Measurements from ENCODE around the gene UQCR11. TPM values are rescaled to one million over a fixed set of nuclear protein-coding genes. Genes with fewer than 3 reads are reported as not detected.

UQCR11 gene
- total RNA-seq, 2 experiments from 2014 or later = 231 TPM

GRCh38 chr19:1554968-1555367, 50.3 kb downstream of the UQCR11 start:
- Mint-ChIP-seq H3K27me3 (no peaks in the 10 kb centered on the region), H3K4me3 (no peak overlapping the region), H3K27ac (no peak overlapping the region), H3K9me3 (no peaks in the 10 kb centered on the region), H3K4me1 (ENCODE audit: low read depth) (no peaks in the 10 kb centered on the region), H3K36me3 (ENCODE audit: low read depth) (no peaks in the 10 kb centered on the region)
- intact Hi-C loops (cut with micrococcal nuclease) = no loop called here
- ChIA-PET POLR2A (no interaction called here), CTCF (interaction anchor here (1.0 kb wide), 1 partner anchor 9 kb away, joined by 3 read pairs; no protein-coding TSS in a partner anchor)
- no peak for DNase-seq
- ATAC-seq = no peak
- no peak for TF ChIP-seq CTCF (IDR thresholded peaks at IDR 0.05)

- Mint-ChIP-seq H3K4me3 (no peak overlapping the region), H3K36me3 (ENCODE audit: low read depth) (no peaks in the 10 kb centered on the region), H3K9me3 (no peaks in the 10 kb centered on the region), H3K4me1 (ENCODE audit: low read depth) (no peaks in the 10 kb centered on the region), H3K27ac (no peak overlapping the region), H3K27me3 (peaks cover 1% of the 10 kb centered on the region)
- ATAC-seq (no peak), DNase-seq (no peak)
- ChIA-PET CTCF (no interaction called here), POLR2A (no interaction called here)
- intact Hi-C loops (cut with micrococcal nuclease) = no loop called here
- TF ChIP-seq CTCF (IDR thresholded peaks at IDR 0.05) = no peak
These were observed 51.8 kb downstream of the UQCR11 start for GRCh38 chr19:1553415-1553814.

- H3K9me3 Mint-ChIP-seq = no peaks in the 10 kb centered on the region
These were observed 53.9 kb downstream of the UQCR11 start for GRCh38 chr19:1551068-1552040.

GRCh38 chr19:1549332-1549945, 55.8 kb downstream of the UQCR11 start:
- Mint-ChIP-seq H3K9me3 (no peaks in the 10 kb centered on the region), H3K4me1 (ENCODE audit: low read depth) (peaks cover 4% of the 10 kb centered on the region), H3K27ac (no peak overlapping the region), H3K4me3 (no peak overlapping the region), H3K27me3 (peaks cover 11% of the 10 kb centered on the region), H3K36me3 (ENCODE audit: low read depth) (no peaks in the 10 kb centered on the region)
- CTCF ChIA-PET = no interaction called here
- no peak for TF ChIP-seq CTCF (IDR thresholded peaks at IDR 0.05)
- intact Hi-C loops (cut with micrococcal nuclease) = no loop called here
- DNase-seq (no peak), ATAC-seq (no peak)
- POLR2A ChIA-PET = no interaction called here

More at GRCh38 chr19:1551068-1552040, 53.9 kb downstream of the UQCR11 start:
- intact Hi-C loops (cut with micrococcal nuclease) = no loop called here
- Mint-ChIP-seq H3K27ac (no peak overlapping the region), H3K4me3 (no peak overlapping the region), H3K36me3 (ENCODE audit: low read depth) (no peaks in the 10 kb centered on the region), H3K4me1 (ENCODE audit: low read depth) (no peaks in the 10 kb centered on the region), H3K27me3 (peaks cover 6% of the 10 kb centered on the region)
- DNase-seq = no peak
- TF ChIP-seq CTCF (IDR thresholded peaks at IDR 0.05) = no peak
- POLR2A ChIA-PET = interaction anchor here (0.6 to 1.1 kb wide), 2 partner anchors 40 to 129 kb away, joined by 3 read pairs; no protein-coding TSS in a partner anchor
- ATAC-seq = no peak
- CTCF ChIA-PET = interaction anchor here (1.1 kb wide), 1 partner anchor 145 kb away, joined by 3 read pairs; no protein-coding TSS in a partner anchor

Other genes starting within 250 kb of the UQCR11 start
- gene NDUFS7, start 221.6 kb downstream of the UQCR11 start, total RNA-seq = 100 to 1,000 TPM; 113 to 120 TPM
- gene GAMT, start 203.9 kb downstream of the UQCR11 start, total RNA-seq = 10 to 100 TPM; 27.8 to 29.5 TPM
- 100 to 1,000 TPM; 263 to 283 TPM for gene DAZAP1, start 197.9 kb downstream of the UQCR11 start, total RNA-seq
- 1,000 to 10,000 TPM; 1,854 to 1,879 TPM for gene RPS15, start 167.1 kb downstream of the UQCR11 start, total RNA-seq
- gene APC2, start 155.3 kb downstream of the UQCR11 start, total RNA-seq = under 1 TPM; 0.07 to 0.29 TPM
- gene C19orf25, start 126.2 kb downstream of the UQCR11 start, total RNA-seq = 10 to 100 TPM; 21.3 to 21.5 TPM
- 1 to 10 TPM; 4.4 to 4.7 TPM for gene PCSK4, start 115.1 kb downstream of the UQCR11 start, total RNA-seq
- gene REEP6, start 114.3 kb downstream of the UQCR11 start, total RNA-seq = 1 to 10 TPM; 2.0 to 2.4 TPM
- gene ADAMTSL5, start 92.4 kb downstream of the UQCR11 start, total RNA-seq = 1 to 10 TPM; 1.3 TPM
- not detected for gene PLK5, start 81.4 kb downstream of the UQCR11 start, total RNA-seq
- 1 to 10 TPM; 5.0 to 5.5 TPM for gene MEX3D, start 37.1 kb downstream of the UQCR11 start, total RNA-seq
- gene MBD3, start 12.6 kb downstream of the UQCR11 start, total RNA-seq = 10 to 100 TPM; 87.8 to 92.5 TPM
- 100 to 1,000 TPM; 124 to 126 TPM for gene TCF3, start 47.2 kb upstream of the UQCR11 start, total RNA-seq
- gene ONECUT3, start 148.0 kb upstream of the UQCR11 start, total RNA-seq = not detected
- gene ATP8B3, start 206.8 kb upstream of the UQCR11 start, total RNA-seq = 1 to 10 TPM; 5.8 to 8.2 TPM
- gene REXO1, start 243.0 kb upstream of the UQCR11 start, total RNA-seq = 10 to 100 TPM; 43.4 to 46.8 TPM

Measured in activated CD8-positive, alpha-beta T cell treated with anti-CD3 and anti-CD28 coated beads for 36 hours (primary cell).